NCI-H524 (cell line): ENCODE results near the gene C3orf33.
"Not testable (repeated sequence)": the region's sequence is repeated elsewhere in the genome, so short reads cannot be mapped to it uniquely, and the experiment has no call there.

Experiments
- DNase-seq, 2 experiments: peaks; one replicate each; lab custom pipeline; 2025; lab: John Stamatoyannopoulos, UW

C3orf33 gene

DNA sequence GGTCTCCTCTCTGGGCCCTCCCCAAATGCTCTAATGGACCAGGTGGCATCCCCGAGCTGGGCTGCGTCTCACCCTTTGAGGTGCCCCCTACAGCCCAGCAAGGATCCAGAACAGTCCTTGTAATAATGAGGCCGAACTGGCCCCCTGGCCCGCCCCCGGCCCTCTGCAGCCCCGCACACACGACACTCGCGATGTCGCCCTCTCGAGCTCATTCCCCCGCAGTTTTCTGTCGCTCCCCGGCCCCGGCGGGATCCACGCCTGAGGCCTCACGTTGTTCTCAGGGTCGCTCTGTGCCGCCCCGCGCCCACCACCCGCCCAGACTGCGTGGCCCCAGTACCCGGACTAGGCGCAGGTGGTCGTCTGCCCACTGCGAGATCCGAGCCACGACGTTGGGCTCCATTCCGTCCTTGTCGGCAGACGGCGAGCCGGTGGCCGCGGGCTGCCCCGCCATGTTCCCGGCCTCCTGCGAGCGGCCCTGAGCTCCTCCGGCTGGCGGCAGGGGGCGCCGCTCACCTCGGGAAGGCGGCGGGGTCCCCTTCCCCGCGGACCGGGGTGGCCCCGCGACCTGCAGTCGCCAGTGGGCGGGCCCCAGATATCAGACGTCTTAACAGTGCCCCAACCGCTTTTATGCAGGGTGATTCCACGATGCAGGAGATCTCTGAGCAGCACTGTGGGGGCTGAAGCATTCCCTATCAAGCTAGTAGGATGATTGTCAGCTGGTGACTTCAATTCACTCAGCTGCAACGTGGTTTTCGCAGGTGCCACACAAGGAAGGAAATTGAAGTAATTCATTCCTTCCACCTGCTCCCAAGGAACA is at the start of gene C3orf33:
C3orf33 (minus strand) TSS at position 477 of the 817 bp plus-strand sequence; CDS start at position 451, 26 bp downstream.
- peak; percentile 43 to 72 for DNase-seq

GRCh38 chr3:155854141-155854940 is 48.3 kb upstream of the C3orf33 start, which contains the start of gene SLC33A1:
SLC33A1 (minus strand) TSS chr3:155854427; CDS start chr3:155853997, 430 bp downstream.
- DNase-seq, result peak; percentile 99 to 100

DNA sequence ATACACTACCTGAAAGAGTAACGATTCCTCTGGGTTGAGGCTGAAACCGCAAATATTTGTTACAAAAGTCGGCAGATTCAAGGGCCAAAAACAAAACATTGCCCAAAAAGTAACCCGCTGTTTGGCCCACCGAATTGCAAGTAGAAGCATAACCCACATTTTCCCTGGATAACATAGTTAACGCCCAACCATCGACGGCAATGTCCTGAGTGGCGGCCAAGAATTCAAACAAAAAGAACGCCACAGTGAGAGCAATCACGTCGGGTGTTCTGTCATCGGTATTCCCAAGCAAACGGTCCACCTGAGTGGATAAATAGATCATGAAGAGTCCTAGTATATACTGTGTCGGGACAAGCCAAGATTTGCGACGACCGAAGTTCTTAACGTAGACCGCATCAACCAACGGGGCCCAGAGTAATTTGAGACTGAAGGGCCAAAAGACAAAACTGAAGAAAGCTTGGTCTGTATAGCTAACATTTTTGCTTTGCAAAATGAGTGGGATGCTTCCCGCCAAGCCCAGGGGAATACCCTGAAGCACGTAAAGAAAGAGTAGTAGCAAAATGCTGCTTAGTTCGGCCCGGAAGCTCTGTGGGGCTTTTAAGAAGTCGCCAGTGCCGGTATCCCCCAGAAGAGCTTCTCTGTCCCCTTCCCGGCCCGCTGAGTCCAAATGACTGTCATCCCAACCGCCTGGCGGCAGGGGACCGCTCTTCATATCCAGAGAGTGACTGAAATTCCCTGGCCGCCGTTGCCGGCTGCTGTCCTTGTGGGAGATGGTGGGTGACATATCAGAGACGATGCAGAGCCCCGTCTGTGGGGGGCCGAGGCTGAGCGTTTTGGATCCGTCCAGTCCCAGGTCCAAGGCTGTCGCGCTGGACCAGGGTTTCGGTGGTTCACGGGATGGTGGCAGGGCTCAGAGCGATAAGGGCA is 47.4 kb upstream of the C3orf33 start:
- DNase-seq, result peak; percentile 10 to 47

GRCh38 chr3:155852341-155852740 is 46.3 kb upstream of the C3orf33 start:
- DNase-seq, result no peak

DNA sequence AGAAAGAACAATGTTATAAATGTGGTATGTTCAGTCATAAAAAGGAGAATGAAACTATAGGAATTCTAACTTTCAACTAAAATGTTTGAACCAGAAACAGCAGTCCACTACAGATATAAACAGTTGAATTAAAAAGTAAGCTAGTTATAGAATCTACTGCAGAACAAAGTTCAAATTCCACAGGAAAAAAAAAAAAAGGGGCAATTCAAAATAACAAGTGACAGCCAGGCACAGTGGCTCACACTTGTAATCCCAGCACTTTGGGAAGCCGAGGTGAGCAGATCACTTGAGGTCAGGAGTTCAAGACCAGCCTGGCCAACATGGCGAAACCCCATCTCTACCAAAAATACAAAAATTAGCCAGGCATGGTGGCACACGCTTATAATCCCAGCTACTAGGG is 43.3 kb upstream of the C3orf33 start:
- not testable (repeated sequence) for DNase-seq

GRCh38 chr3:155847993-155848392 is 41.9 kb upstream of the C3orf33 start:
- no peak for DNase-seq

GRCh38 chr3:155846119-155846518 is 40.0 kb upstream of the C3orf33 start:
- no peak for DNase-seq

DNA sequence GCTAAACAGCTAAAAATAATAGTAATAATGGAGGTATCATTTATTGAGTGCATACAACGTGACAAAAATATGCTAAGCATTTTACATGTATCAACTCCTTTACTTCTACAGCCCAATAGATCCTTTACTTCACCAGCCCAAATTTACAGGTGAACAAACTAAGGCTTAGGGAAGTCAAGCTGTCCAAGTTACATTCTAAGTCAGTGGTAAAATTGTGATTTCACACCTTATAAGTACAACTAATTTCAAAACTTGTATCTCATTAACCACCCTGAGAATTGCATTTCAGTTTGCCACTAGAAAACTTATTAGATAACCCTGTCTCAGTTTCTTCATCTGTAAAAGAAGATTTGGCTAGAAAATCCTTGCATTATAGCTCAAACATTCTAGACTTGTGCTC is 37.5 kb upstream of the C3orf33 start:
- DNase-seq, result no peak

- no peak for DNase-seq
These were observed 29.4 kb upstream of the C3orf33 start for GRCh38 chr3:155835341-155836071.

GRCh38 chr3:155828490-155829098 is 22.5 kb upstream of the C3orf33 start:
- DNase-seq, result not testable (repeated sequence)

GRCh38 chr3:155815030-155815545 is 9.0 kb upstream of the C3orf33 start:
- no peak for DNase-seq

- DNase-seq, result not testable (repeated sequence)
These were observed 7.1 kb upstream of the C3orf33 start for GRCh38 chr3:155813224-155813623.

DNA sequence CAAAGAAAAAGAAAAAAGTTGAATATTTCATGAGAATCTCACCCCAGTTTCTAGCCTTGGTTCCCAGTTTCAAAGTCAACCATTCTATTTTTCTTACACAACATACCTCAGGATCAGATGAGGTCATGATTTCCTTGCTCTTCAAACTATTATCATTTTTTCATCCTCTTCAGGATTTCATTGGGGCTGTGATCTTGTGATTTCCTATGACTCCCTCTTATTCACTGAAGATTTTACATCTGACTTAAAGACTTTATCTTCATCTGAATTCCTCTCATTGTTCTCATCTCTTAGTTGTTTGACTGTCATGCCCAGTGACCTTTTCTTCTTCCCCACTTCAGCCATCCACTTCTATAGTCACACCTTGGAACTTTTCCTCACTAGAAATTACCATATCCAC is 3.1 kb upstream of the C3orf33 start:
- no peak for DNase-seq

GRCh38 chr3:155807823-155808222 is 1.7 kb upstream of the C3orf33 start:
- no peak for DNase-seq

GRCh38 chr3:155805204-155805801 is 775 bp downstream of the C3orf33 start:
- DNase-seq, result no peak

DNA sequence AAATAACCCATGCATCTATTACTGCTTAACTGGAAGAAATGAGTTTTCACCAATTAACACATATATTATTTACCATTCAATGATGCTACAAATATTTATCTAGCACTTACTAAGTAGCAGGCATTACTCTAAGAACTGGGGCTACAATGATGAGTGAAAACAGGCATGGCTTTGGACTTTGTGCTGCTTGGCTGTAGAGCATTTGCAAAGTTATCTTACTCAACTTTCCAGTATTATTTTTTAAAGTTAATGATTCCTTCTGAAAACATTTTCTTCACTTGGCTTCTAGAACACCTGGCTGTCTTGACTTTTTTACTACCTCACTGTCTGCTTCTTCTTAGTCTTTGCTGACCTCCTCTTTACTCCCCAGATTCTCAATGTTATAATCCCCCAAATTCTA is 1.8 kb downstream of the C3orf33 start:
- DNase-seq, result no peak

- DNase-seq, result no peak
These were observed 13.5 kb downstream of the C3orf33 start for GRCh38 chr3:155792532-155792931.

DNA sequence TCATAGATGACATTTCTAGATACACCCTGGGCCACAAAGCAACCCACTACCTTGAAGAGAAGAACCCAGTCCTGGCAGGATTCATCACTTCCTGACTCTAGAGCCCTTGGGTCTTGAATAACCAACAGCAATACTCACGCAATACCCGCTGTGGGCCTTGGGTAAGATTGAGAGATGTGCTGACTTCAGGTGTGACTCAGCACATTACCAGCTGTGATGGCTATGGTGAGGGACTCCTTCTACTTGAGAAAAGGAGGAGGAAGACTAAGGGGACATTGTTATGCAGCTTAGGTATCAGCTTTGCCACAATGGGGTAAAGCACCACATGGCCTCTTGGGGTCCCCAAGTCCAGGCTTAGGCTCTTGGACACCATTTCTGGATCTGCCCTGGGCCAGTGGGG is 14.9 kb downstream of the C3orf33 start:
- DNase-seq, result no peak

DNA sequence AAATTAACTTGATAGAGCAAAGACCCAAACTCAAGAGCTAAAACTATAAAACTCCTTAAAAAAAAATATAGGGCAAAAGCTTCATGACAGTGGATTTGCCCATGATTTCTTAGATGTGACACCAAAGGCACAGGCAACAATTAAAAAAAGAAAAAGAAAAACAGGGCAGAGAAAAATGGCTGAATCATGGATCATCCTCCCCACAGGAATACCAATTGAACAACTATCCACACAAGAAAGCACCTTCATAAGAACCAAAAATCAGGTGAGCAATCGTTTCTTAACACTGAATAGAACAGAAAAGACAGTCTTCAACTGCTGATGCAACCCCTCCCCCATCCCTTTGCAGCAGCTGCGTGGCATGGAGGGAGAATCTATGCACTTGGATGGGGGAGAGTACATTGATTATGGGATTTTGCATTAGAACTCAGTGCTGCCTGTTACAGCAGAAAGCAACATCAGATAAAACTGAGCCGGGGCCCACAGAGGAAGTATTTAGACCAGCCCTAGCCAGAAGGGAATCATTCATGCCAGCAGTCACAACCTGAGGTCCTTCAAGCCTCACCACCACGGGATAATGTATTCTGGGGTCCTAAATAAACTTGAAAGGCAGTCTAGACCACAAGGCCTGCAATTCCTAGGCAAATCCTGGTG is 15.7 kb downstream of the C3orf33 start:
- DNase-seq, result no peak
